Inflammatory macrophage (primary cell): ENCODE measurements around the gene CASKIN1.

Source experiments
- DNase-seq, 2 donors: peaks; one replicate each; pipeline ENCODE4 v3.0.0-alpha.2; 2020 to 2022

The CASKIN1 gene

DNA sequence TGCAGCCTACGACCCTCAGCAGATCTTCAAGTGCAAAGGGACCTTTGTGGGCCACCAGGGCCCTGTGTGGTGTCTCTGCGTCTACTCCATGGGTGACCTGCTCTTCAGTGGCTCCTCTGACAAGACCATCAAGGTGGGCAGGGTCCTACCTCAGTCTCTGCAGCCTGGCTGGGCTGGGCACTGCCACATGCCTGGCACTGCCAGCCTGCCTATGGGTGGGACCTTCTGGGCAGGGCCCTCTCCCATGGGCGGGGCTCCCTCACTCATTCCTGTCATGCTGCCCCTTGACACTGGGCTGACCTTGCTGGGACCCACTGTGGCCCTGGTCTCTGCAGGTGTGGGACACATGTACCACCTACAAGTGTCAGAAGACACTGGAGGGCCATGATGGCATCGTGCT is 22.5 kb downstream of the CASKIN1 start:
- DNase-seq, result no peak

DNA sequence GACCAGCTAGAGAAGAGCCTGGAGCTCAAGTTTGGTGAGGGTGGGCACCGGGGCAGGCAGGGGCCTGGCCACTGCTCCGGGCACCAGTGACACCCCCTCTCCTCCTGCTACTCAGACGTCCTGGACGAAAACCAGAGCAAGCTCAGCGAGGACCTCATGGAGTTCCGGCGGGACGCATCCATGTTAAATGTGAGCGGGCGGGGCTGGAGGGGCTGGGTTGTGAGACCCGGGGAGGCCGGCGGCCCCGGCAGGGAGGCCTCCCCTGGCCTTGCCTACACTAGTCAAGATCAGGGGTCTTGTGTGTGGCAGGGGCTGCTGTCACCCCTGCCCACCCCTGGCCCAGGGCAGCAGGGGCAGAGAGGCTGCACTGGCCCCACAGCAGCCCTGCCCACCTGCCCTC is 23.0 kb downstream of the CASKIN1 start:
- no peak for DNase-seq

DNA sequence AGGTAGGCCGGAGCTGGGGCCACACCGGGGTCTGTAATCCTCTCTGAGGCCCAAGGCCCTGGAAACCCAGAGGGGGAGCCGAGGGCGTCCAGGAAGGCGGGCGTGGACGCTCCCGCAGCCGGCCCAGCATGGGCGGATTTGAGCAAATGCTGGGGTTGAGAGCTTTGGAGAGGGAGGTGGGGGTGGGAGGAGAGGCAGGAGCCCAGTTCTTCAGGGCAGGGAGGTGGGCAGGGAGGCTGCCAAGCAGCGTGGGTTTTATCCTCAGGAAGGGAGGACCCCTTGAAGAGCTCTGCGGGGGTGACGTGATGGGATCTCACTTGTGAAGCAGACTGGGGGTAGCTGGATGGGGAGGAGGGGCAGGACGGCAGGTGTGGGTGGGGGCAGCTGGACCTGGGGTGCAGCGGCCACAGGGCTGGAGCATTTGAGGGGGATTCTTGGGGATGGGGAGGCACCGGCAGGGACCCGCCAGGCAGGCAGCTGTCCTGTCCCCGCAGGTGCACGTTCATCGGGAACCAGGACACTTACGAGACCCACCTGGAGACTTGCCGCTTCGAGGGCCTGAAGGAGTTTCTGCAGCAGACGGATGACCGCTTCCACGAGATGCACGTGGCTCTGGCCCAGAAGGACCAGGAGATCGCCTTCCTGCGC is 23.6 kb downstream of the CASKIN1 start:
- no peak for DNase-seq

DNA sequence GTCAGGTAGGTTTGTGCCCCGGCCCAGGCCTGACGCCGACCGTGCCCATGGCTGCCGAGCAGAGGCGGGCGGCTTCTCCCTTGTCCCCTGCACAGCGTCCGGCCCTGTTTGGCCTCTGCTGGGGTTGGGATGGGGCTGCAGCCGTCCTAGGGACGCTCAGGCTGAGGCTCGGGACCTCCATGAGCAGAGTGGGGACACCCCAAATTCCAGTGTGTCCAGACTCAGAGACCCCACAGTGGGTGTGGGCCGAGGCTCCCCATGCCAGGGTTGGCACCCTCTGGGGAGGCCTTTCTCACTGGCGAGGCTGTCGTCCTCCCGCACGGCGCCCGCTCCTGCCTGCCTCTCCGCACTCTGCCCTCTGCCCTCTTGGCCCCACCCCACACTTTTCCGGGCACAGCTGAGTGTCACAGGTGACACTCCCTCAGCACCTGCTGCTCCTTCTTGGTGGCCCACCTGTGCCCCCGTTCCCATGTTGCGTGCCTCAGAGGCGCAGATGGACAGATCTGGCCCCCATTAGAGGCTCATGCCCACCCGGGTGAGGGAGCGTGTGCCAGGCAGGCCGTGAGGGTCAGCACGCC is 24.7 kb downstream of the CASKIN1 start:
- no peak for DNase-seq

DNA sequence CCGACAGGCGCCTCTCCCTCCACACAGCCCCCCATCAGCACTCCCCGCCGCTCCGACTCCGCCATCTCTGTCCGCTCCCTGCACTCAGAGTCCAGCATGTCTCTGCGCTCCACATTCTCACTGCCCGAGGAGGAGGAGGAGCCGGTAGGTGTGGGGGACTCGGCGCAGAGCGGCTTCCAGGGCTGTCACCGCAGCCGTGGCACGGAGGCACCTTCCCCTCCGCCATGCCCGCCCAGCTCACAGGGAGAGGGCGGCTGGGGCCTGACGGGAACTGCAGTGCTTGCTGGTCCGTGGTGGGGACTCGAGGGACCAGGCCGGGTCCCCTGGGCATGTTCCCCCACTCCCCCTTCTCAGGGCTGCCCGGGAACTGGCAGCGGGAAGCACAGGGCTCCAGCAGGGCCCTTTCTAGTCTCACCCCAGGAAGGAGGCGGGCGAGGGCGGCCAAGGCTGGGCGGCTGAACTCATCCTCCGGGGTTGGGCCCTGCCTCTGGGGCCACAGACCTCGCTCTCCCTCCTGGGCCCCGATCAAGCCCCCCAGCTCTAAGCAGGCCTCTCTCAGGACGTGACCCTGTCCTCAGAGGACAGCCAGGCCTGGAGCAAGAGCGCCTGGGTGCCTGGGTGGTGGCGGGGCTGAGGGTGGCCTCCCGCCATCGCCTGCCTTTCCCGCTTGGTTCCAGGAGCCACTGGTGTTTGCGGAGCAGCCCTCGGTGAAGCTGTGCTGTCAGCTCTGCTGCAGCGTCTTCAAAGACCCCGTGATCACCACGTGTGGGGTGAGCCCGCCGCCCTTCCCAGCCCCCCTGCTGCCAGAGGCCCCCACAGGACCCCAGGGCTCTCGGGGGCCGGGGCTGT is 25.6 kb downstream of the CASKIN1 start:
- no peak for DNase-seq

DNA sequence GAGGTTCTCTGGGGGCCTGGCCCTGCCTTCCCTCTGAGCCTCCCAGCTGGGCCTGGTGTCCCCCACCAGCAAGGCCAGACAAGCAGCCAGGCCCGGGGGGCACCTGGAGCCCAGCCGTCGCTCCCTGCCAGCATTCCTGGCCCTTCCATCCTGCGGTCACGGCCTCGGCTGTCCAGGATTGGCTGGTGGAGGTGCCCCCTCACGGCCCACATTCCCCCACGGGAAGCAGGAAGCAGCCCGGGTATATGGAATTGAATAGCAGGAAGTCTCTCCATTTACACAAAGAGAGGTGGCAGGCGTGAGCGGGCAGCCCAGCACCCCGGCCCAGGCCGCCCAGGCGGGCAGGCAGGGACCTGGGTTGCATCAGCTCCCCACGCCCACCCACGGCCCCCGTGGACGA is 26.3 kb downstream of the CASKIN1 start:
- DNase-seq, result no peak

DNA sequence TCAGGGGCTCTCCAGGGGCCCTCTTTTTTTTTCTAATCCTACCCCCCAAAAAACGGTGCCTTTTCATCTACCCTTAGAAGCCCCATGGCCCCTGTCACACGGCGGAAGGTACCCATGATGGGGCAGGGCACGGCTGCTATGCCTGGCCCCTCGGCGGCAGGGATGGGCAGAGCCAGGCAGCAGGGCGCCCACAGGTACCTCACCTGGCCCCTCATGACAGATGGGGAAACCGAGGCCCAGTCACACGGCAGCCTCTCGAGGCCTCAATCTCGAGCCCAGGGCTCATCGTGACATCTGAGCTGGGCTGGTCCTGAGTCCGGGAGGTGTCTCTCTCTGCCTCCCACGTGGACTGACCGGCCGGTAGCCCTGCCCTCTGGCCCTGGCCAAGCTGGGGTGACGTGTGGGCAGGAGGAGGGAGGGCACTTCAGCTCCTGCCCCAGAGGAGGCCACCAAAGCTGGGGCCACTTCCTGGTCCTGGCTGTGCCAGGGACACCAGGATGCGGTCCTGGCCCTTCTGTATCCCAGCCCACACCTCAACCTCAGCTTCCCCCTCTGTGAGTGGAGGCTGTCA is 29.3 kb downstream of the CASKIN1 start:
- no peak for DNase-seq

DNA sequence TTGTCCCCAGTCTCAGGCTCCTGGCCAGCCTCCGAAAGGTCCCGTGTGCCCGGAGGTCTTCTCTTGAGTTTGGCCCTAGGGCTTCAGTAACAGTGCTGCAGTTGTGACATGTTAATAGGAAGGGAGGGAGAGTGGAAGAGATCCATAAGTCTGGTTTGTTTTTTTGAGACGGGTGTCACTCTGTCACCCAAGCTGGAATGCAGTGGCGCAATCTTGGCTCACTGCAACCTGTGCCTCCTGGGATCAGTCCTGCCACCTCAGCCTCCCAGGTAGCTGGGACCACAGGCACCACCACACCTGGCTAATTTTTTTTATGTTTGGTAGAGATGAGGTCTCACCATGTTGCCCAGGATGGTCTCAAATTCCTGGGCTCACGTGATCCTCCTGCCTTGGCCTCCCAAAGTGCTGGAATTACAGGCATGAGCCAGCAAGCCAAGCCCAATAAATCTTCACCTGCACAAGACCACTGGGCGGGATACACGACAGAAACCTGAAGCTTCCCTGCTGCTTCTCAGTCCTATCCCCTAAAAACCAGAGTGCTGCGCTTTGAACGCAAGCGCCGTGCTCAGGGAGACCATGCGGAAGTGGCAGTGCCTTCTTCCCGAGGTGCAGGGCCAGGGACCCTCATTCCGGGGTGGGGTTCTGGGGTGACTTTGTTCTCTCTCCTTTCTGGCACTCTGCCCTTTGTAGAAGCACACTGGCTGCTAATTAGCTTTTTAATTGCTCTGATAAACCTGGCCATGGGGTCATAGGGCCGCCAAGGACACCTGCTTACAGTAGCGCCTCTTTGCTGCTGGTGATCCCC is 29.9 kb downstream of the CASKIN1 start:
- no peak for DNase-seq

DNA sequence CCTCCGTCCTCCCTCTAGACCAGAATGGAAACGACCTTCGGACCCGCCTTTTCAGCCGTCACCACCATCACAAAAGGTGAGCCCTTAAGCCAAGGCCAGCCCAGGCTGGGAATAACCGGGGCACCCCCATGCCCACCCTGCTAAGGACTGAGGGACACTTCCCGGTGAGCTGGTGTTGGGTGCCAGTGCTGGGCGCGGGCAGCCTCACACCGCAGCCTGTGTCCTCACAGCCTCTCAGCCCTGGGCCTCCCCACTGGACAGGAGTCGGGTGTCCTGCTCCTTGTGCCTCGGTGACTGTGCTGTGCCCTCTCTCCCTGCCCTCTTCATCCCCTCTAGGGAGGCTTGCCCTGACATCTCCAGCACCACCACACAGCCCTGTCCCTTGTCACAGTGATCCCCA is 30.5 kb downstream of the CASKIN1 start:
- no peak for DNase-seq

DNA sequence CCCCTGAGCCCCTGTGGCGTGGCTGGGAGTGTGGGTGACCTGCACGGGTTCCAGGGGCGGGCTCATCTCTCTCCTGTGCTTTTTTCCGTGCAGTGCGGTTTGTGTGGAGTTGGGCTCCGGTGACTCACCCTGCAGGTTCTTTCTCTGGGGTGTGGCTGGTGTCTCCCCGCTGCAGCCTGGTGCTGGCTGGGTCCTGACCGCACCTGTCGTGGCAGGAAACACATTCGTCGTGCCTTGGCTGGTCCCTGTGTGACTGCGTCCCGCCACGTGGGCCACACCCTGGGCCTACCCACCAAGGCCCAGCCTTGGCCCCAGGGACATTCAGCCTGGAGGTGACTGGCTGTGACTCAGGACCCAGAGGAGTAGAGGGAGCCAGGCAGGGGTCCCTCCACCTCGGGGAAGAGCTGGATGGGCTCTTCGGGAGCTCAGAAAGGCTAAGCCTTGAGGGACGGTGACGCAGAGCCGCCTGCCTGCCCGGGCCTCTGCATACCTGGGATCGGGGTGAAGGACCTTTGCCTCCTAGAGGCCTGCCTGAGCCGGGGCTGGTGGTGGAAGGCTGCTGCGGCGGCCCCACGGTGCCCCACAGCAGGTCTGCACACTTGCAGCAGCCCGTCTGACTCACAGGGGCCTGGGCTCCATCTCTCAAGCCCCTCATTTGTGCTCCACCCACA is 33.1 kb downstream of the CASKIN1 start:
- DNase-seq, result no peak

DNA sequence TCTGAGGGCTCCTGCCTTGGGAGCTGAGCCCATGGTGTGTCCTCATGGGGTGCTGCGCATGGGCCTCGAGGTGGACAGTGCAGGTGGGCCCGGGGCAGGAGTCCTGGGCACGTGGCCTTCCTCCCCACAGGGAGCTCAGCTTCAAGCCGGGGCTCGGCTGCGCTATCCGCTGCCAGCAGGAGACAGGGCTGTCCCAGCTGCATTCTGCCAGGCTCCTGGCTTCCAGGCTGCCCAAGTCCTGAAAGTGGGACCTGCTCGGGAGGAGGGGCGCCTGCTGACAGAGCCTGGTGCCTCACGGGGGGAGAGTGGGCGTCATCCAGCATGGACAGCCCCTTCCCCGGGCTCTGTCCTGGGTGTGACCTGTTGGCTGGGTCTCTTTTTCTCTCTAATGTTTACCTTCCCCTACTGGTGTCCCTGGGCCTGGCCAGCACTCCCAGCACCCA is 33.7 kb downstream of the CASKIN1 start:
- DNase-seq, result no peak

DNA sequence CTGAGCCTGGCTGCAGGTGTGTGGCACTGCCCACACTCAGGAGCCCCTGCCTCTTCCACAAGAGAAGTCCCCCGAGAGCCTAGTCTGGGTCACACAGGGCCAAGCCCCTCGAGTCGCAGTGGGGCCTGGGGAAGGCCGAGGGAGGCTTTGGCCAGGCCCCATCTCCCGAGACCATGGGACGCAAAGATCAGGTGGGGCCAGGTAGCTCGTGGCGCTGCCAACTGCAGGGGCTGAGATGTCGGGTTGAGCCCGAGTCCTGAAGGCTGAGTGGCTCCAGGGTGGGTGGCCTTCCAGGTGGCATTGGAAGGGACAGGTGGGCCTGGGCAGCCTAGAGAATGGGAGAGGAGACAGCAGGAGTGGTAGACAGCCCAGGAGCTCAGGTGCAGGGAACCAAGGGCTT is 34.5 kb downstream of the CASKIN1 start:
- no peak for DNase-seq

DNA sequence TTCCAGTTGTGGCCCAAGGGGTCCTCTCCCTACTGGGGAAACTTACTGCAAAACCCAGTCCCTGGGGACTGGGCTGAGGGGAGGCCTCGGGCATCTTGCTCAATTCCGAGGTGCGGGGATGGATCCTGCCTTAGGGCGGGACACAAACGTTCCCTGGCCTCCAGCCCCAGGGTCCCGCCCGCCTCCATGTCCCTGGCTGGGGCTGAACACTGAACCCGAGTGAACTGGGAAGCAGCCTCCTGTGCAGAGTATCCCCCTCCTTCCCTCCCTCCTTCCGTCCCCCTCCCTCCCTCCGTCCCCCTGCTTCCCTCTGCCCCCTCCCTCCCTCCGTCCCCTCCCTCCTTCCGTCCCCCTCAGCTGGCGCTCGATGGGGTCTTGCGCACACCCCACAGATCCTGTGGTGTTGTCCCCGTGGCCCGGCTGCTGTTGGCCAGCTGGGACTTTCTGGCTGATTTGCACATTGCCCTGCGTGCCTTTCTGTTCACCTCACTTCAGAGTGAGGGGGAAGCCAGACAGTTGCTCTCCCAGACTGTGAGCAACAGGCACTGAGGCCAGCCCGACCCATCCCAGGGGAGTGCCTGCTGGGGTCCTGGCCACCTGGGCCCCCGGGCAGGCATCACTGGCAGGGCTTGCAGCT is 35.4 kb downstream of the CASKIN1 start:
- DNase-seq, result no peak

DNA sequence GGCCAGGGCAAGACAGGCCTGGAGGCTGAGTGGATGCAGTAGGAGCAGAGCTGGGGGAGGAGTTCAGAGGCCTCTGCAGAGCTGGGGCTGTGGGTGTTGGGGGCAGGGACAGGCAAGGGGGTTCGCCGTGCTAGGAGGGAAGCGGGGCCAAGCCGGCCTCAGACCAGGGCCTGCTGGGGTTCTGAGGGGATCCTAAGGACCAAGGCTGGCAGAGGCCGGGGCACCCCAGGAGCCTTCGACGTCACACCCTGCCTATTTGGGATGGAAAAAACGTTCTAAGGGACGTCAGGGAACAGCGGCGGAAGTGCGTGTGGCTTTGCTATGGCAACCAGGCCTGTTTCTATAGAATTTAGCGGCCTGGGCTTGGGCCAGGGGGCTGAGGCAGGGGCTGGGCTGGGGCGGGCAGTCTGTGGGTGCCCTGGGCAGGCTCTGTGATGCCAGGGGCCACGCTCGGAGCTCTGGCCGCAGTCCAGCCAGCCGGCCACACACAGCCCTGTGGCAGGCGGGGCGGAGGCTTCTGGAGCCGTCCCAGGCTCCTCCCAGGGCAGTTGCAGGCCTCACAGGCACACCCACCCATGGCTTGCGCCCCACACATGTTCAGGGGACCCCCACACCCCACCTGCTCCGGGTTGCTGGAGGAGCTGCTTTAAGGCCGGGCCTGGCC is 37.1 kb downstream of the CASKIN1 start:
- no peak for DNase-seq

DNA sequence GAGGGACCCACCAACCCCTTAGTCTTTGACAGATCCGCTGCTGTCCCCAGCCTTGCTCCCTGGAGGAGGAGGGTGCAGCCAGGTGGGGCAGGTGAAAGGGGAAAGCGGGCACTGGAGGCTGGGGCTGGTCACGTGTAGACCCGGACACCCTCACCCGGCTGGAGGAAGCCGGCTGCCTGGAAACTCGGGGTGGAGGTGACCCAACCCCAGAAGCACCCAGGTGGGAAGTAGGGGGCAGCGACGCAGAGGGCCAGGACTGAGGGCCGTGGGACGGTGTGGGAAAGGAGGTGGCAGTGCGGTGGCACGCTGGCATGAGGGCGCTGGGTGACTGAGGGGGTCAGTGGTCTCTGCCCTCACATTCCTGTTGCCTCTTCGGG is 38.2 kb downstream of the CASKIN1 start:
- no peak for DNase-seq

DNA sequence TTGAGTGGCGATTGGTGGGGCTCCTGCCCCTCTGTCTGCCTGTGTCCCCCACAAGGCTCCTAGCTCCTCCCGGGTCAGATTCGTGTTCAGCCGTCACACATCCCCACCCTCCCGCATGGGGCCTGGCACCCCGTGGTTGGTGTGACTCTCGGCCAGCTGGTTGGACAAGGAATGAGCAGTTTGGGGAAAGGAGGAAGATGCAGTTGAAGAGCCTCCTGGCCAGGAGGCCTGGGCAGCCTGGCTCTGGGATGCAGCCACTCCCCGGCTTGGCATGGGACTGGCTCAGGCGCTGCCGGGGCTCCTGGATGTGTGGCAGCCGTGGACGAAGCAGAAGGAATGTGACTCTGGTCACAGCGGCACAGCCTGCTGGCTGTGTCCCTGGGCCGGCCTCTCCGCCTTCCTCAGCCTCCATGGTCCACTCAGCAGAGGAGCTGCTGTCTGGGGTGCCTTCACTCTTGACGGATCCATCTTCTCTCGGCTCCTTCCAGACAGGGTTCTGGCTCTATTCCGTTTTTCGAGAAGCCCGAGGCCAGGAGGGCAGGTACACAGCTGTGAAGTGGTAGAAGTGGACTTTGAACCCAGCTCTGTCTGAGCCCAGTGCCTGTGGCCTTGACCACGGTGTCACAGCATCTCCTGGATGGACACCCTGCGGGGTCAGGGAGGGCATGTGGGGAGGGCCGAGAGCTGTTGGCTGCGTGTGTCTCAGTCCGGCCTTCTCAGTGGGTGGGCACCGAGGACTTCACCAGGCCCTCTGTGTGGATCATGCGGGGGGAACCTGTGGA is 38.7 kb downstream of the CASKIN1 start:
- no peak for DNase-seq

DNA sequence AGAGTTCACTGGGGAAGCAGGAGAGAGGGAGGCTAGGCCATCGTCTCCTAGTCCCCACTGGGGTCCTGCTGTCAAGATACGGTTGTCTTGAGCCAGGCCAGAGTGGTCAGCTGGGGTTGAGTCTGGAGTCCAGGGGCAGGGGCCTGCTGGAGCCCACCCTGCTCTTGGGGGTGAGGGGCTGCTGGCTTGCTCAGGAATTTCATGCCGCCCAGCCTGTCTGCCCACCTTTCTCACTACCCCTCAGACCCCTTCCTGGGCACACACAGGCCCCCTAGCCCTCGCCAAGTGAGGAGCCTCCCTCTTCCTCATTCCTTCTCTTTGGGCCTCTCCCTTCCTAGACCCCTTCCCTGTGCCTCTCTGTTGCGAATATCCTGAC is 39.6 kb downstream of the CASKIN1 start:
- no peak for DNase-seq

DNA sequence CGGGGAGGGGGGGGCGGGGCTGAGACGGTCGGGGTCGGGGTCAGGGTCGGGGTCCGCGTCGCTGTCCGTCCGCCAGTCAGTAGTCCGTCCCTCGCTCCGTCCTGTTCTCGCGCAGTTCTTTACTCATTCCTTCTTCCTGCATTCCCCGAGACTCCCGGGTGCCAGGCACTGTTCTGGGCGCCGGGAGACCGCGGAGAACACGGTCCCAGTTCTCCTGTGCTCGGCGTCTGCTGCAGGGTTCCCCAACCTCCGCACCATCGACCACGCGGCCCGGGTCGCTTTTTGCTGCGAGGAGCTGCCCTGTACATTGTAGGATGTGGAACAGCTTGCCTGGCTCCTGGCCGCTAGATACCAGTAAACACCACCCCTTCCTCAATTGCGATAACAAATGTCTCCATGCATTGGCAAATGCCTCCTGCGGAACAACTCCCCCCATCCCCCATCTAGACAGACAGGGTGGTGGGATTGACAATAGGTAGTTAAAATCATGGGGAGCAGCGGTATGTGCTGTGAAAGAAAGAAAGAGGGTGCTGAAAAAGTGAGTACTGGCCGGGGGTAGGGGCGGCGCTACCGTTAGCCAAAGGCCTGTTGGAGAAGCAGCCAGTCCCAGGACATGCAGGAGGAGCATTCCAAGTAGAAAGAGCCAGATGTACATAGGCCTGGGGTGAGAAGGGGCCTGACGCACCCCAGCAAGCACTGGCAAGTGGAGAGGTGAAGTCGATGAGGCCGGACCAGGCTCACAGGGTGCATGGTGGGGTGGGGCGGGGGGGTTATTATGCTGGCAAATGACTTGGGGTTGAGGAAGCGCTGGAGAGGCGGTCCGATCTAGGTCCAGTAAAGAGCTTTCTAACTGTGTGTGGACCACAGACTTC is 40.2 kb downstream of the CASKIN1 start:
- peak; percentile 21 to 23 for DNase-seq
